ENCODE results near the gene CCDC141. TPM values are rescaled to one million over a fixed set of nuclear protein-coding genes. Genes with fewer than 3 reads are reported as not detected.

CCDC141 gene
- total RNA-seq, 1 donor from 2014 or later, result not detected

DNA sequence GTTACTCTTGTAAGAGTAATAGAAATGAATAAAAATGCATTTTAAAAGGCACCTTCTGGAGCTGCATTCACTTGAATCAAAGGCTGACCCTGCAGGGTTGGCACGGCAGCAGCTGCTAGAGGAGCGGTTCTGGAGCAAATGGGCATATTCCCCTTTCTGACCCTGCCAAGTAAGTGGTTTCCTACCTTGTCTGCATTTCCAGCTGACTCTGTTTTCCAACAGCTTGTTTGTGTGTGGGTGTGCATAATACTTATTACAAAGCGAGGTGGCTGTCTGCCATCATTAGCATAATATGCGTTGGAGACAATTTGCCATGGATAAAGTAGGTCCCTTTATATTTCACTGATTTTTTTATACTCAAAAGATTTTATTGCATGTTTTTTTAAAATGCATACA lies 221.5 kb downstream of the CCDC141 start:
- H3K27me3 ChIP-seq (ENCODE audit: control insufficient read depth, insufficient read depth, low read length), result no peaks in the 10 kb centered on the region
- no peaks in the 10 kb centered on the region for H3K36me3 ChIP-seq (ENCODE audit: control insufficient read depth, insufficient read depth, low read length)
- no peak overlapping the region for H3K4me3 ChIP-seq (ENCODE audit: low read depth, low read length)
- TF ChIP-seq, protein P1, sequence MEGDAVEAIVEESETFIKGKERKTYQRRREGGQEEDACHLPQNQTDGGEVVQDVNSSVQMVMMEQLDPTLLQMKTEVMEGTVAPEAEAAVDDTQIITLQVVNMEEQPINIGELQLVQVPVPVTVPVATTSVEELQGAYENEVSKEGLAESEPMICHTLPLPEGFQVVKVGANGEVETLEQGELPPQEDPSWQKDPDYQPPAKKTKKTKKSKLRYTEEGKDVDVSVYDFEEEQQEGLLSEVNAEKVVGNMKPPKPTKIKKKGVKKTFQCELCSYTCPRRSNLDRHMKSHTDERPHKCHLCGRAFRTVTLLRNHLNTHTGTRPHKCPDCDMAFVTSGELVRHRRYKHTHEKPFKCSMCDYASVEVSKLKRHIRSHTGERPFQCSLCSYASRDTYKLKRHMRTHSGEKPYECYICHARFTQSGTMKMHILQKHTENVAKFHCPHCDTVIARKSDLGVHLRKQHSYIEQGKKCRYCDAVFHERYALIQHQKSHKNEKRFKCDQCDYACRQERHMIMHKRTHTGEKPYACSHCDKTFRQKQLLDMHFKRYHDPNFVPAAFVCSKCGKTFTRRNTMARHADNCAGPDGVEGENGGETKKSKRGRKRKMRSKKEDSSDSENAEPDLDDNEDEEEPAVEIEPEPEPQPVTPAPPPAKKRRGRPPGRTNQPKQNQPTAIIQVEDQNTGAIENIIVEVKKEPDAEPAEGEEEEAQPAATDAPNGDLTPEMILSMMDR (IDR thresholded peaks at IDR 0.05; ENCODE audit: insufficient read depth, low read length, poor library complexity, severe bottlenecking), result no peak
- DNase-seq (ENCODE audit: low read depth), result no peak

DNA sequence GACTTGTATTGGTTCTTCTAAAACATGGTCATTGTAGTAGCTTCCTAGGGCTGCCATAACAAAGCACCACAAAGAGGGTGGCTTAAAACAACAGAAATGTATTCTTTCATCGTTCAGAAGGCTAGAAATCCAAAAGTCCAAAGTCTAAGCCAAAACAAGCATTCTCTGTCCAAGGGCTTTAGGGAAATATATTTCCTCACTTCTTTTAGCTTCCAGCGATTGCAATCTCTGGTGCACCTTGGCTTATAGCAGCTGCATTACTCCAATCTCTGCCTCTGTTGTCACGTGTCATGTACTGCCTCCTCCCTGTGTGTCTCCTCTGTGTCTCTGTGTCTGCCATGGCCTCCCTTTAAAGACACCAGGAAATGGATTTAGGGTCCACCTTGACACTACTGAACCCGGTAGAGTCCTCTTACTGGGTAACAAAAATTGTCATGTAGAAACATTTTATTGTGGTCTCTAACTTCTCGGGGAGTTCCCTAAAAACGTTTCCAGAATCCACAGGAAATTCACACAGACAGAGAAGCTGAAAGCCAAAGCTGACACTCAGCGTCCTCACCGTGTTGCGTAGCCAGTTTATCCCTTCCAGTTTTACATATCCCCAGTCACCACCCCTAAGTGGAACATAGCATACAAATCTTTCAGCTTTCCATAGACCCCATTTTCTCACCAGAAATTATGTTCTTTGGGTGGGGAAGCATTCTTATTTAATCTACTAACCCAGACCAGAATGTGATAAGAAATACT lies 222.0 kb downstream of the CCDC141 start:
- H3K4me3 ChIP-seq (ENCODE audit: low read depth, low read length), result no peak overlapping the region
- no peaks in the 10 kb centered on the region for H3K27me3 ChIP-seq (ENCODE audit: control insufficient read depth, insufficient read depth, low read length)
- DNase-seq (ENCODE audit: low read depth), result no peak
- H3K36me3 ChIP-seq (ENCODE audit: control insufficient read depth, insufficient read depth, low read length), result no peaks in the 10 kb centered on the region
- TF ChIP-seq, protein P1 (IDR thresholded peaks at IDR 0.05; ENCODE audit: insufficient read depth, low read length, poor library complexity, severe bottlenecking), result no peak

DNA sequence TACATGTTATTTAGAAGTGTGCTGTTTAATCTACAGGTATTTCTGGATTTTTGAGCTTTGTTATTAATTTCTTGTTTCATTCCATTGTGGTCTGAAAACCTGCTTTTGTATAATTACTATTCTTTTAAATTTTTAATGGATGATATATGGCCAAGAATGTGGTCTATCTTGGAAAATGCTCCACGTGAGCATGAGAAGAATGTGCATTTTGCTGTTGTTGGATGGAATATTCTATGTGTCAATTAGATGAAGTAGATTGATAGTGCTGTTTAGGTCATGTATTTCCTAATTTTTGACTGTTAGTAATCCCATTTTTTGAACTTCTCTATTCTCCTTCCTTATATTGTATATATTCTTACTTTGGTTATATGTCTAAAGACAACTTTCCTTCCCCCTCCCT lies 222.8 kb downstream of the CCDC141 start:
- Histone ChIP-seq H3K4me3 (ENCODE audit: low read depth, low read length) (no peak overlapping the region), H3K27me3 (ENCODE audit: control insufficient read depth, insufficient read depth, low read length) (no peaks in the 10 kb centered on the region), H3K36me3 (ENCODE audit: control insufficient read depth, insufficient read depth, low read length) (no peaks in the 10 kb centered on the region)
- no peak for DNase-seq (ENCODE audit: low read depth)
- TF ChIP-seq, protein P1 (IDR thresholded peaks at IDR 0.05; ENCODE audit: insufficient read depth, low read length, poor library complexity, severe bottlenecking), result no peak

DNA sequence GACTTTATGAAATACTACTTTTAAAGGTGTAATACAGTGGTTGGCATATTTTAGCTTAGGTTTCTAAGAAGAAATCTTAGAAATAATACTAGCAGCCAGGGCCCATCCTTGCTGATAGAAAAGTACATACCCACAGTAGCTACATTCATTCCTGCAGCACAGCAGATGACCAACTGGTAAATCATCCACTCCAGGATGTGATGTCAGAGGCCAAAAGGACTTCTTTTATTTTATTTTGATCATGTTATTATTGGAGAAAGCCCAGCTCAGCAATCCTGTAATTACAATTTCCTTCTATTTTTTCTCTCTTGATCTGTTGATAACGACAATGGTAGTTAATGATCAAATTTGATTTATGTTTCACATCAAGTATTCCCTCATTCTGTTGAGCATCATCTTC lies 224.8 kb downstream of the CCDC141 start:
- Histone ChIP-seq H3K4me3 (ENCODE audit: low read depth, low read length) (no peak overlapping the region), H3K27me3 (ENCODE audit: control insufficient read depth, insufficient read depth, low read length) (no peaks in the 10 kb centered on the region), H3K36me3 (ENCODE audit: control insufficient read depth, insufficient read depth, low read length) (no peaks in the 10 kb centered on the region)
- TF ChIP-seq, protein P1 (IDR thresholded peaks at IDR 0.05; ENCODE audit: insufficient read depth, low read length, poor library complexity, severe bottlenecking), result no peak
- peak; percentile 9 for DNase-seq (ENCODE audit: low read depth)

DNA sequence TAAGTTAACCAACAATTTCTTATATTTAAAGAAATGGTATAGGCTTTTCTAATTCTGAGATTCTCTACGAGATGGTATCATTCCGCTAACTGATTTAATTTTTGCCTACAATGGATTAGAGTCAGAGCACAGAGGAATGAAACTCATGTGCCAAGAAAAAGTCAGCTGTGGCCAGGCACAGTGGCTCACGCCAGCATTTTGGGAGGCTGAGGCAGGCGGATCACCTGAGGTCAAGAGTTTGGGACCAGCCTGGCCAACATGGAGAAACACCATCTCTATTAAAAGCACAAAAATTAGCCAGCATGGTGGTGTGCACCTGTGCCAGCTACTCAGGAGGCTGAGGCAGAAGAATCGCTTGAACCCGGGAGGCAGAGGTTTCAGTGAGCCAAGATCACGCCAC lies 225.8 kb downstream of the CCDC141 start:
- Histone ChIP-seq H3K36me3 (ENCODE audit: control insufficient read depth, insufficient read depth, low read length) (no peaks in the 10 kb centered on the region), H3K27me3 (ENCODE audit: control insufficient read depth, insufficient read depth, low read length) (no peaks in the 10 kb centered on the region), H3K4me3 (ENCODE audit: low read depth, low read length) (no peak overlapping the region)
- DNase-seq (ENCODE audit: low read depth), result no peak
- TF ChIP-seq, protein P1 (IDR thresholded peaks at IDR 0.05; ENCODE audit: insufficient read depth, low read length, poor library complexity, severe bottlenecking), result no peak

DNA sequence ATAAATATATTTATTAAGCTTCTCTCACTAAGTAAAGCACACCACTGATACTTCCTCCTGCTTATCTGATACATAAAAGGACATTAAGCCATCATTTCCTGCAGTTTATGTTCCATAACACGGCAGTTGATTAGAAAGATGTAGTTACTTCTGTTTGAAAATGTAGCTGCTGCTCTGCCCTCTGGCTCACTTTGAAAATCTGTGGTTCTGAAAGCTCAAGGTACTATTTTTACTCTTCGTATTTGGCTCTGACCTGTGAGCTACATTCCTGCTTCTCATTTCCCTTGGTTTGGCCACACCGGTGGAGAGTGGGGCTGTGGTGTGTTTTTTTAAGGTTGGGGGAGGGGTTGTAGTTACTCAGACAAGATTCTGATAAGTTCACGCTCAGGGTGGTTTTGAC lies 229.9 kb downstream of the CCDC141 start:
- Histone ChIP-seq H3K4me3 (ENCODE audit: low read depth, low read length) (no peak overlapping the region), H3K36me3 (ENCODE audit: control insufficient read depth, insufficient read depth, low read length) (no peaks in the 10 kb centered on the region), H3K27me3 (ENCODE audit: control insufficient read depth, insufficient read depth, low read length) (no peaks in the 10 kb centered on the region)
- TF ChIP-seq, protein P1 (IDR thresholded peaks at IDR 0.05; ENCODE audit: insufficient read depth, low read length, poor library complexity, severe bottlenecking), result no peak
- no peak for DNase-seq (ENCODE audit: low read depth)

All from kidney epithelial cell (primary cell).